Heart right ventricle (tissue), 16 donors: ENCODE results near the gene PLCB3. TPM values are rescaled to one million over a fixed set of nuclear protein-coding genes. Genes with fewer than 3 reads are reported as not detected.

ENCODE experiments used
- ATAC-seq, 8 donors: fragments of 200-7000 bp; cut with Tn5 transposase; one replicate each; pipeline ENCODE4 v1.9.1; 2020; ENCODE audit warnings: mild to moderate bottlenecking in 8 of 8, moderate library complexity in 8 of 8, moderate number of reproducible peaks in 1 of 8
- DNase-seq, 2 donors: peaks; one replicate each; pipeline ENCODE4 v3.0.0-alpha.2; 2020
- H3K27ac ChIP-seq, 10 donors: fragments of 200-600 bp; sonication (generic) in 2 of 10; one replicate each; pipeline versions ENCODE4 v1.5.0 to v1.8.0; 2020 to 2022; ENCODE audit warnings: mild to moderate bottlenecking in 3 of 10
- H3K27me3 ChIP-seq, 7 donors: fragments of 200-600 bp; one replicate each; pipeline ENCODE4 v1.8.0; 2021 to 2022; ENCODE audit warnings: mild to moderate bottlenecking in 2 of 7
- H3K36me3 ChIP-seq, 9 donors: fragments of 200-600 bp; sonication (generic) in 1 of 9; one replicate each; pipeline versions ENCODE4 v1.5.0 to v1.8.0; 2020 to 2022; ENCODE audit warnings: mild to moderate bottlenecking in 2 of 9
- H3K4me1 ChIP-seq, 9 donors: fragments of 200-600 bp; sonication (generic) in 1 of 9; one replicate each; pipeline versions ENCODE4 v1.5.0 to v1.8.0; 2020 to 2022; ENCODE audit warnings: mild to moderate bottlenecking in 4 of 9
- H3K4me3 ChIP-seq, 10 donors: fragments of 200-600 bp; sonication (generic) in 2 of 10; one replicate each; pipeline versions ENCODE4 v1.5.0 to v1.8.0; 2020 to 2022; ENCODE audit warnings: mild to moderate bottlenecking in 7 of 10, moderate library complexity in 2 of 10
- H3K9me3 ChIP-seq, 11 donors: fragments of 200-600 bp in 10 of 11; sonication (generic) in 2 of 11; one replicate each; pipeline versions ENCODE4 v1.5.0 to v1.8.0; 2013 to 2022; ENCODE audit warnings: mild to moderate bottlenecking in 2 of 11, control low read depth in 1 of 11, moderate library complexity in 1 of 11
- WGBS, 2 donors: extraction: QIAGEN DNeasy Blood & Tissue Kit; methylation state at CpG; one replicate each; pipeline ENCODE4 v1.1.7; 2013; ENCODE audit warnings: inconsistent platforms in 1 of 2; 5-methylcytosine and 5-hydroxymethylcytosine counted together
- intact Hi-C, 10 donors: fragments of 100-400 bp; cut with DNase I; formaldehyde crosslinking; loops; one replicate each; pipeline versions ENCODE4 v1.11.1 to v1.14.2; 2022
- polyA plus RNA-seq, 2 donors: library from polyadenylated mRNA; stranded (reverse); fragments of 200-250 nt; gene quantifications; one replicate each; pipeline ENCODE4 v1.2.3, GENCODE V29; 2013
- total RNA-seq, 10 donors: library from RNA; stranded (reverse); fragmentation: NEBNext Ultra II Directional in 3 of 10; extraction: Animal tissue kit (Norgen Biotek cat#: 25700) in 3 of 10; gene quantifications; one replicate each; pipeline versions ENCODE4 v1.2.1 to v1.2.4, GENCODE V29; 2021 to 2023
- TF ChIP-seq, protein P1 (sequence below), 9 donors: fragments of 200-600 bp; sonication (generic) in 2 of 9; IDR thresholded peaks; one replicate each; pipeline versions ENCODE4 v1.5.0 to v1.8.0; 2021 to 2022; ENCODE audit warnings: antibody characterized with exemption in 9 of 9, mild to moderate bottlenecking in 5 of 9, moderate library complexity in 1 of 9
- donor health status: Arrhythmogenic right ventricular cardiomyopathy.
- donor health status: ischemic (EF 13 %, LVEDD 7.1; RV severe dilation, severe dysfunction).
- donor health status: healthy with polysubstance abuse.
- donor health status: DM: no; HTN: yes; CAD: no.
- donor health status: DM: no; HTN: no; CAD: no.
- donor health status: ischemic (EF 25% LVEDD 6.9; RV normal size, moderate dysfunction).
- donor health status: ischemic (EF 25% LVEDD 5.7; RV mildly dilated, moderate dysfunction).
- donor health status: healthy.
- donor health status: DM: yes; HTN: yes; CAD: no.
- donor health status: Ischemic cardiomyopathy.
- donor health status: ischemic (EF 35%, LVEDD 5.7; RV mildly dilated, moderate dysfunction).
- donor health status: nonischemic (EF 11% LVEDD 7.7; RV severe dilation, severe dysfunction).
- donor health status: DM: yes; HTN: yes; CAD: no.
- donor health status: PGD.
- donor health status: ischemic (EF 29% LVEDD 5.4; RV normal size, mild dysfunction).
- donor health status: nonischemic (EF 23%, LVEDD 6.1; RV moderate dilation, normal function).

PLCB3 gene
- total and polyA plus RNA-seq, 12 donors: 5.8 to 13.3 (median 8.9) TPM

DNA sequence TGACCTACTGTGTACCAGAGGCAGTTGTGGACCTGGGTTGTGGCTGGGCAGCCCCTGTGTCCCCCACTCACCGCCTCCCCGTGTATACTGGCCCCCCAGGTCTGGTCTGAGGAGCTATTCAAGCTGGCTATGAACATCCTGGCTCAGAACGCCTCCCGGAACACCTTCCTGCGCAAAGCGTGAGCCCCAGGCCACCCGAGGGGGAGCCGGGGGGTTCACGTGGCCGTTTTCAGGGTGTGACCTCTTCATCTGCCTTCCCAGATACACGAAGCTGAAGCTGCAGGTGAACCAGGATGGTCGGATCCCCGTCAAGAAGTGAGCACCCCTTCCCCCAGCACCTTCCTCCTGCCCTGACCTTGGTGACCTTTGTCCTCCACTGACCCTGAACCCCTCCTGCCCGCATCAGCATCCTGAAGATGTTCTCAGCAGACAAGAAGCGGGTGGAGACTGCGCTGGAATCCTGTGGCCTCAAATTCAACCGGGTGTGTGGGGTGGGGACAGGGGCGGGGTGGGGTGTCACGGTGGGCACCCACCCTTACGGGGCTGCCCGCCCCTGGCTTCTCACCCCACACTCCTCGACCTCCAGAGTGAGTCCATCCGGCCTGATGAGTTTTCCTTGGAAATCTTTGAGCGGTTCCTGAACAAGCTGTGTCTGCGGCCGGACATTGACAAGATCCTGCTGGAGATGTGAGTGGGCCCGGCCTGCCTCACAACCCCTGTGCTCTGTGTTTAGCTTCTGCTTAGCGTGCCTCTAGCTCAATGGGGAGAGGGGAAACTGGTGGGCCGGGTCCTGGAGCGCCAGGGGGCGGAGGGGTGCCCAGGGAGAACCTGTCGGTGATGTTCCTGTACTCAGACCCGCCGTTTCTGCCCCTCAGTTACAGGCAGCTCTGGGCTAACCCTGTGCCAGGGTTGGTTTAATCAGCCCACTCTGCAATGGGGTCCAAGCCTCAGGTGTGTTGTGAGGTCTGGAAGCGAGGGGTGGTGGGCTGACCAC is 4.1 kb downstream of the PLCB3 start:
- WGBS, 2 donors: 88 to 91% methylated on average over 35 of the region's 35 CpGs
- Histone ChIP-seq H3K4me1 (peaks cover 0 to 36% (median 30%) of the 10 kb centered on the region in 9 donors), H3K9me3 (no peaks in the 10 kb centered on the region), H3K4me3 (no peak overlapping the region), H3K27me3 (no peaks in the 10 kb centered on the region), H3K36me3 (peaks cover 0 to 63% (median 25%) of the 10 kb centered on the region in 9 donors), H3K27ac (no peak overlapping the region)
- intact Hi-C loops: no loop called here
- DNase-seq: no peak
- TF ChIP-seq, protein P1, sequence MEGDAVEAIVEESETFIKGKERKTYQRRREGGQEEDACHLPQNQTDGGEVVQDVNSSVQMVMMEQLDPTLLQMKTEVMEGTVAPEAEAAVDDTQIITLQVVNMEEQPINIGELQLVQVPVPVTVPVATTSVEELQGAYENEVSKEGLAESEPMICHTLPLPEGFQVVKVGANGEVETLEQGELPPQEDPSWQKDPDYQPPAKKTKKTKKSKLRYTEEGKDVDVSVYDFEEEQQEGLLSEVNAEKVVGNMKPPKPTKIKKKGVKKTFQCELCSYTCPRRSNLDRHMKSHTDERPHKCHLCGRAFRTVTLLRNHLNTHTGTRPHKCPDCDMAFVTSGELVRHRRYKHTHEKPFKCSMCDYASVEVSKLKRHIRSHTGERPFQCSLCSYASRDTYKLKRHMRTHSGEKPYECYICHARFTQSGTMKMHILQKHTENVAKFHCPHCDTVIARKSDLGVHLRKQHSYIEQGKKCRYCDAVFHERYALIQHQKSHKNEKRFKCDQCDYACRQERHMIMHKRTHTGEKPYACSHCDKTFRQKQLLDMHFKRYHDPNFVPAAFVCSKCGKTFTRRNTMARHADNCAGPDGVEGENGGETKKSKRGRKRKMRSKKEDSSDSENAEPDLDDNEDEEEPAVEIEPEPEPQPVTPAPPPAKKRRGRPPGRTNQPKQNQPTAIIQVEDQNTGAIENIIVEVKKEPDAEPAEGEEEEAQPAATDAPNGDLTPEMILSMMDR (IDR thresholded peaks at IDR 0.05): no peak
- ATAC-seq: no peak

DNA sequence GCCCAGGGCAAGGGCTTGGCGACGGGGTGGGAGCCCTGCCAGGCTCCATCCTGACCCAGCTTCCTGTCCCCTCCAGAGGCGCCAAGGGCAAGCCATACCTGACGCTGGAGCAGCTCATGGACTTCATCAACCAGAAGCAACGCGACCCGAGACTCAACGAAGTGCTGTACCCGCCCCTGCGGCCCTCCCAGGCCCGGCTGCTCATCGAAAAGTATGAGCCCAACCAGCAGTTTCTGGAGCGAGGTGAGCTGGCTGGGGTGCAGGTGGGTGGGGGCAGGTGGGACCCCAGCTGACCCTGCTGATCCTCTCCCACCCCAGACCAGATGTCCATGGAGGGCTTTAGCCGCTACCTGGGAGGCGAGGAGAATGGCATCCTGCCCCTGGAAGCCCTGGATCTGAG is 5.0 kb downstream of the PLCB3 start:
- Histone ChIP-seq H3K4me3 (no peak overlapping the region), H3K27ac (no peak overlapping the region), H3K27me3 (no peaks in the 10 kb centered on the region), H3K9me3 (no peaks in the 10 kb centered on the region), H3K4me1 (peaks cover 0 to 28% (median 23%) of the 10 kb centered on the region in 9 donors), H3K36me3 (peaks cover 0 to 72% (median 25%) of the 10 kb centered on the region in 9 donors)
- WGBS, 2 donors: 81 to 90% methylated on average over 15 of the region's 15 CpGs
- ATAC-seq (no peak), DNase-seq (no peak)
- TF ChIP-seq, protein P1 (IDR thresholded peaks at IDR 0.05): no peak
- intact Hi-C loops: no loop called here

DNA sequence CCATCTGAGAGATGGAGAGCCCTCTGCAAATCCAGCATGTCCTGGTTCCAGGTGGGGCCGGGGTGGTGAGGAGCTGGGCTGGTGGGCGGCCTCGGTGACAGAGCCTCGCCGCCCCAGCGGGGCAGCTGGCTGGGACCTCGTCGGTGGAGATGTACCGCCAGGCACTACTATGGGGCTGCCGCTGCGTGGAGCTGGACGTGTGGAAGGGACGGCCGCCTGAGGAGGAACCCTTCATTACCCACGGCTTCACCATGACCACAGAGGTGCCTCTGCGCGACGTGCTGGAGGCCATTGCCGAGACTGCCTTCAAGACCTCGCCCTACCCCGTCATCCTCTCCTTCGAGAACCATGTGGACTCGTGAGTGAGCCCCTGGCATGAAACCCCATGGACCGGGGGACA is 7.0 kb downstream of the PLCB3 start:
- ATAC-seq (no peak), DNase-seq (no peak)
- WGBS, 2 donors: 90 to 92% methylated on average over 21 to 24 of the region's 24 CpGs
- peaks cover 0 to 10% (median 8%) of the 10 kb centered on the region in 9 donors for H3K4me1 ChIP-seq
- intact Hi-C loops: no loop called here
- H3K27me3 ChIP-seq: no peaks in the 10 kb centered on the region
- TF ChIP-seq, protein P1 (IDR thresholded peaks at IDR 0.05): no peak
- H3K9me3 ChIP-seq: no peaks in the 10 kb centered on the region
- H3K27ac ChIP-seq: no peak overlapping the region
- peaks cover 0 to 92% (median 40%) of the 10 kb centered on the region in 9 donors for H3K36me3 ChIP-seq
- H3K4me3 ChIP-seq: no peak overlapping the region

DNA sequence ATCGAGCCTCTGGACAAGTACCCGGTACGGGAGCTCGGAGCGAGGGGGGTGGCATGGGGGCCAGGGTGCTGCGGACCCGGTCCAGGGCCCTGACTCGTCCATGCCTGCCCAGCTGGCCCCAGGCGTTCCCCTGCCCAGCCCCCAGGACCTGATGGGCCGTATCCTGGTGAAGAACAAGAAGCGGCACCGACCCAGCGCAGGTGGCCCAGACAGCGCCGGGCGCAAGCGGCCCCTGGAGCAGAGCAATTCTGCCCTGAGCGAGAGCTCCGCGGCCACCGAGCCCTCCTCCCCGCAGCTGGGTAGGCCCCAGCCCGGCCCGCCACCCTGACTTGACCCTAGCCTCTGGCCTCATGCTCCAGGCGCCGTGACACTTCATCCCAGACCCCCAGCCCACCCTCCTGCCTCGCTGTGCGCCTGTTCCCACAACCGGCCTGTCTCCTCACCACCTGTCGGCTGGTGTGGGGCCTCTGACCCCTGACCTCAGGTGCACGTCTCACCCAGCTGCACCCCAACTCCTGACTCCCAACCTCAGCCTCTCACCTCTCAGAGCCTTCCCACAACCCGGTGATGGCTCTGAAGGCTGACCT is 7.7 kb downstream of the PLCB3 start:
- Histone ChIP-seq H3K9me3 (no peaks in the 10 kb centered on the region), H3K36me3 (peaks cover 0 to 99% (median 40%) of the 10 kb centered on the region in 9 donors), H3K4me1 (peaks cover 0 to 3% (median under 1%) of the 10 kb centered on the region in 9 donors), H3K27ac (no peak overlapping the region), H3K27me3 (no peaks in the 10 kb centered on the region), H3K4me3 (no peak overlapping the region)
- DNase-seq (no peak), ATAC-seq (no peak)
- TF ChIP-seq, protein P1 (IDR thresholded peaks at IDR 0.05): no peak
- intact Hi-C loops: no loop called here
- WGBS, 2 donors: 92 to 94% methylated on average over 31 to 32 of the region's 32 CpGs
